ENCODE measurements around the gene PODN.

Gene PODN

GRCh38 chr1:53133261-53134041, 71.4 kb downstream of the PODN start:
- DNase-seq, result no peak

GRCh38 chr1:53134042-53134485, 72.1 kb downstream of the PODN start:
- no peak for DNase-seq
